NAMALWA (cell line): ENCODE results near the gene TIMM10.

Source experiments
- DNase-seq: peaks from one replicate; pipeline ENCODE4 v3.0.0-alpha.2; 2015; ENCODE audit warnings: low spot score

The TIMM10 gene

GRCh38 chr11:57530596-57531507 lies at the start of gene TIMM10:
Gene TIMM10, minus strand, starts transcription at chr11:57530754. Its CDS starts 565 bp downstream, at chr11:57530189.
- peak; percentile 98 for DNase-seq

- DNase-seq = no peak
Measured at GRCh38 chr11:57574061-57574460, 43.5 kb upstream of the TIMM10 start.

- DNase-seq = no peak
Measured at GRCh38 chr11:57571606-57572005, 41.1 kb upstream of the TIMM10 start.

GRCh38 chr11:57568330-57568766 lies 37.8 kb upstream of the TIMM10 start:
- DNase-seq = peak; percentile 91

- peak; percentile 59 for DNase-seq
Measured at GRCh38 chr11:57567515-57568329, 37.2 kb upstream of the TIMM10 start, which contains the start of gene UBE2L6. Gene UBE2L6, minus strand, starts transcription at chr11:57567672. Its CDS starts 61 bp downstream, at chr11:57567611.

- peak; percentile 46 for DNase-seq
Measured at GRCh38 chr11:57566905-57567514, 36.5 kb upstream of the TIMM10 start.

GRCh38 chr11:57566005-57566904 lies 35.7 kb upstream of the TIMM10 start:
- DNase-seq = peak; percentile 77

GRCh38 chr11:57562596-57562995 lies 32.0 kb upstream of the TIMM10 start:
- DNase-seq = no peak

- no peak for DNase-seq
Measured at GRCh38 chr11:57560146-57560545, 29.6 kb upstream of the TIMM10 start.

GRCh38 chr11:57556041-57556440 lies 25.5 kb upstream of the TIMM10 start:
- DNase-seq = no peak

- DNase-seq = no peak
Measured at GRCh38 chr11:57555393-57555792, 24.8 kb upstream of the TIMM10 start.

GRCh38 chr11:57552479-57552878 lies 21.9 kb upstream of the TIMM10 start:
- DNase-seq = no peak

- DNase-seq = no peak
Measured at GRCh38 chr11:57551941-57552340, 21.4 kb upstream of the TIMM10 start.

GRCh38 chr11:57549983-57550382 lies 19.4 kb upstream of the TIMM10 start:
- no peak for DNase-seq

- peak; percentile 33 for DNase-seq
Measured at GRCh38 chr11:57547854-57548377, 17.4 kb upstream of the TIMM10 start.

GRCh38 chr11:57546869-57547475 lies 16.4 kb upstream of the TIMM10 start:
- no peak for DNase-seq

- no peak for DNase-seq
Measured at GRCh38 chr11:57546451-57546850, 15.9 kb upstream of the TIMM10 start.

- no peak for DNase-seq
Measured at GRCh38 chr11:57545883-57546282, 15.3 kb upstream of the TIMM10 start.

GRCh38 chr11:57544566-57544965 lies 14.0 kb upstream of the TIMM10 start:
- no peak for DNase-seq

- DNase-seq = no peak
Measured at GRCh38 chr11:57543593-57543992, 13.0 kb upstream of the TIMM10 start.

- no peak for DNase-seq
Measured at GRCh38 chr11:57542582-57542981, 12.0 kb upstream of the TIMM10 start.
